WERI-Rb-1 (cell line): ENCODE measurements around the gene NOL3.

Experiments
- DNase-seq: peaks from one replicate; pipeline ENCODE4 v3.0.0-alpha.2; 2020
- H3K27ac ChIP-seq: fragments of 250-450 bp; sonication (Bioruptor Pico); 2 replicates; pipeline ENCODE4 v1.5.1; 2020; ENCODE audit warnings: mild to moderate bottlenecking, moderate library complexity
- H3K27me3 ChIP-seq: fragments of 250-450 bp; sonication (Bioruptor Pico); 2 replicates; pipeline ENCODE4 v1.5.1; 2021; ENCODE audit warnings: mild to moderate bottlenecking, low read depth, moderate library complexity; ENCODE audit not compliant: insufficient read depth, severe bottlenecking
- H3K36me3 ChIP-seq: fragments of 250-450 bp; sonication (Bioruptor Pico); 2 replicates; pipeline ENCODE4 v1.5.1; 2020; ENCODE audit warnings: mild to moderate bottlenecking, moderate library complexity
- H3K4me3 ChIP-seq: 2 replicates; pipeline ENCODE4 v1.5.1; 2011; ENCODE audit warnings: low read depth, mild to moderate bottlenecking, control low read depth, low read length
- H3K9me3 ChIP-seq: fragments of 250-450 bp; sonication (Bioruptor Pico); 2 replicates; pipeline ENCODE4 v1.5.1; 2021; ENCODE audit warnings: mild to moderate bottlenecking, moderate library complexity; ENCODE audit not compliant: severe bottlenecking
- CTCF ChIP-seq: IDR thresholded peaks from 2 replicates; pipeline ENCODE4 v1.5.1; 2011; ENCODE audit warnings: low read depth, mild to moderate bottlenecking, control low read depth, inconsistent platforms, low read length

Gene NOL3

GRCh38 chr16:67223992-67224391 lies 53.7 kb downstream of the NOL3 start:
- H3K36me3 ChIP-seq: peaks cover 6% of the 10 kb centered on the region
- no peaks in the 10 kb centered on the region for H3K27me3 ChIP-seq
- no peaks in the 10 kb centered on the region for H3K9me3 ChIP-seq
- no peak for DNase-seq
- no peak overlapping the region for H3K27ac ChIP-seq
- no peak for TF ChIP-seq CTCF
- no peak overlapping the region for H3K4me3 ChIP-seq
